HG02571 (cell line): Measurements from ENCODE around the gene FRMPD2.
A peak's percentile ranks its signal among the peaks of the same experiment; 100 is the strongest.

Experiments used
- ATAC-seq: cut with Tn5 transposase; IDR thresholded peaks from one replicate; pipeline ENCODE4 v1.9.1; 2021; ENCODE audit warnings: mild to moderate bottlenecking, moderate library complexity; ENCODE audit not compliant: unreplicated experiment

Gene FRMPD2

GRCh38 chr10:48274636-48275035 lies at the start of gene FRMPD2:
FRMPD2 (minus strand) TSS chr10:48274696; CDS start chr10:48274567, 129 bp downstream.
- no peak for ATAC-seq

GRCh38 chr10:48322017-48322416 lies 47.5 kb upstream of the FRMPD2 start:
- ATAC-seq, result no peak

- no peak for ATAC-seq
Measured at GRCh38 chr10:48317321-48317990, 43.0 kb upstream of the FRMPD2 start.

- no peak for ATAC-seq
Measured at GRCh38 chr10:48316236-48316635, 41.7 kb upstream of the FRMPD2 start.

GRCh38 chr10:48314107-48314506 lies 39.6 kb upstream of the FRMPD2 start:
- ATAC-seq, result no peak

- no peak for ATAC-seq
Measured at GRCh38 chr10:48309711-48310226, 35.3 kb upstream of the FRMPD2 start.

- ATAC-seq, result no peak
Measured at GRCh38 chr10:48307711-48308018, 33.2 kb upstream of the FRMPD2 start.

- peak; percentile 39 for ATAC-seq
Measured at GRCh38 chr10:48306870-48307710, 32.6 kb upstream of the FRMPD2 start.

- ATAC-seq, result peak; percentile 80
Measured at GRCh38 chr10:48306265-48306869, 31.9 kb upstream of the FRMPD2 start, which contains the start of gene MAPK8. MAPK8 (plus strand) TSS chr10:48306677; CDS start chr10:48401661, 94,984 bp downstream.

- no peak for ATAC-seq
Measured at GRCh38 chr10:48305905-48306264, 31.4 kb upstream of the FRMPD2 start.

- no peak for ATAC-seq
Measured at GRCh38 chr10:48302515-48303476, 28.3 kb upstream of the FRMPD2 start.

GRCh38 chr10:48300556-48300955 lies 26.1 kb upstream of the FRMPD2 start:
- ATAC-seq, result no peak

- no peak for ATAC-seq
Measured at GRCh38 chr10:48299692-48300091, 25.2 kb upstream of the FRMPD2 start.

GRCh38 chr10:48299066-48299465 lies 24.6 kb upstream of the FRMPD2 start:
- no peak for ATAC-seq

- no peak for ATAC-seq
Measured at GRCh38 chr10:48296576-48297098, 22.1 kb upstream of the FRMPD2 start.

- no peak for ATAC-seq
Measured at GRCh38 chr10:48294431-48294830, 19.9 kb upstream of the FRMPD2 start.

- ATAC-seq, result no peak
Measured at GRCh38 chr10:48292616-48293015, 18.1 kb upstream of the FRMPD2 start.

- no peak for ATAC-seq
Measured at GRCh38 chr10:48291190-48291589, 16.7 kb upstream of the FRMPD2 start.

- no peak for ATAC-seq
Measured at GRCh38 chr10:48290286-48290685, 15.8 kb upstream of the FRMPD2 start.

- ATAC-seq, result peak; percentile 43
Measured at GRCh38 chr10:48289501-48290238, 15.2 kb upstream of the FRMPD2 start.
